AG08396 (cell line): ENCODE measurements around the gene PIGBOS1.
"Not testable (repeated sequence)": the region's sequence is repeated elsewhere in the genome, so short reads cannot be mapped to it uniquely, and the experiment has no call there.

Experiments
- DNase-seq: peaks from one replicate; pipeline ENCODE4 v3.0.0; 2012; ENCODE audit warnings: low spot score, mixed read lengths

The PIGBOS1 gene

GRCh38 chr15:55290528-55291057, 28.3 kb downstream of the PIGBOS1 start:
- DNase-seq = peak; percentile 86

DNA sequence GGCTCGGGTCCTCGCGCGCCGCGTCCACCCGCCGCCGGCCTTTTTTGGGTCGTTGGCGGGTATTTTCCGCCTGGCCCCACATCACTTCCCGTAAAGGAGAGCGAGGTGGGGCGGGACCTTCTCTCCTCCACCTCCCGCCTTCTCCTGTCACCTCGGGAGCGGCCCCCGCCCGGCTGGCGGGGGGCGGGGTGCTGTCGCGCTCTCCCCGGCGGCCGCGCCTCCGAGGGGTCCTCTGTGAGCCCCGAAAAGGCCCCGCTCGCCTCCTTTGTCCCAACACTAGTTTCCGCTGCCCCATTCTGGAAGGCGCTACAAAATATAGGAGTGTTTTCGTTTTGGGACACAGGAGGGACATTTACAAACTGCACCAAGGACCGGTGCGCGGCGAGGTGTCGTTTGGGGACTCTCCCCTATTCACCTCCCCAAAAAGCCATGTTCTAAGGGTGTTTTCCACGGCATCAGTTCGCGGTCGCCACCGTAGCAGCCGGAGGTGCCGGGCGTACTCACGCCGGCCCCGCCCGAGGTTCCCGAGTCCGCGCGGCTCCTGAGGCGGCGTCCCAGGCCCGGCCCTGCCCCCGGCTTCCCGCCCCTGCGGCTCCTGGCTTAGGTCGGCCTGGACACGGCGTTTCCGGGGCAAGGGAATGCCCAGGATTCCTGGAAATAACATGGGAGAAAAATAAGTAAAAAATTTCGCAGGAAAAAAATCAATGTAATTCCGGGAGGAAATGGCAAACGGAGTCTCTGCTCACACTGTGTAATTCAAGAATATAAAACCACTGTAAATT, 29.0 kb downstream of the PIGBOS1 start, which contains the start of gene RAB27A:
Gene RAB27A (minus strand): TSS at position 68 of the 782 bp plus-strand sequence. CDS start 54,879 bp downstream, outside the sequence.
- peak; percentile 86 for DNase-seq

GRCh38 chr15:55289011-55289745, 29.7 kb downstream of the PIGBOS1 start:
- DNase-seq = peak; percentile 64

DNA sequence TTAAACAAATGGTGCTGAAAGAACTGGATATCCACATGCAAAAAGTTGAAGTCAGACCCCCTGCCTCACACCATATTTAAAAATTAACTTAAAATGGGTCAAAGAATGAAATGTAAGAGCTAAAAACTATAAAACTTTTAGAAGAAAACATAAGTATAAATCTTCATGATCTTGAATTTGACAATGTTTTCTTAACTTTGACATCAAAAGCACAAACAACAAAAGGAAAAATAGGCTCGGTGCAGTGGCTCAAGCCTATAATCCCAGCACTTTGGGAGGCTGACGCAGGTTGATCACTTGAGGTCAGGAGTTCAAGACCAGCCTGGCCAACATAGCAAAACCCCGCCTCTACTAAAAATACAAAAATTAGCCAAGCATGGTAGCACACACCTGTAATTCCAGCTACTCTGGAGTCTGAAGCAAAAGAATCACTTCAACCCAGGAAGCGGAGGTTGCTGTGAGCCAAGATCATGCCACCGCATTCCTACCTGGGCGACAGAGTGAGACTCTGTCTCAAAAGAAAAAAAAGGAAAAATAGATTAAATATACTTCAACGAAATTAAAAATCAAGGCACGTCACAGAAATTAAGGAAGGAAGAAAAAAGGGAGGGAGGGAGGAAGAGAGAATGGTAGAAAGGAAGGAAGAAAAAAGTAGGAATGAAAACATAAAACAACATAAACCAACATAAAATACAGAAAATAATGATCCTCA, 30.8 kb downstream of the PIGBOS1 start:
- DNase-seq = no peak

GRCh38 chr15:55286442-55287189, 32.3 kb downstream of the PIGBOS1 start:
- not testable (repeated sequence) for DNase-seq

- no peak for DNase-seq
These were observed 34.5 kb downstream of the PIGBOS1 start for GRCh38 chr15:55284426-55284825.

- no peak for DNase-seq
These were observed 35.4 kb downstream of the PIGBOS1 start for GRCh38 chr15:55283379-55284147.

- peak; percentile 53 for DNase-seq
These were observed 36.6 kb downstream of the PIGBOS1 start for GRCh38 chr15:55282284-55282833.

- no peak for DNase-seq
These were observed 37.2 kb downstream of the PIGBOS1 start for GRCh38 chr15:55281517-55282228.

- DNase-seq = not testable (repeated sequence)
These were observed 38.3 kb downstream of the PIGBOS1 start for GRCh38 chr15:55280589-55280988.

DNA sequence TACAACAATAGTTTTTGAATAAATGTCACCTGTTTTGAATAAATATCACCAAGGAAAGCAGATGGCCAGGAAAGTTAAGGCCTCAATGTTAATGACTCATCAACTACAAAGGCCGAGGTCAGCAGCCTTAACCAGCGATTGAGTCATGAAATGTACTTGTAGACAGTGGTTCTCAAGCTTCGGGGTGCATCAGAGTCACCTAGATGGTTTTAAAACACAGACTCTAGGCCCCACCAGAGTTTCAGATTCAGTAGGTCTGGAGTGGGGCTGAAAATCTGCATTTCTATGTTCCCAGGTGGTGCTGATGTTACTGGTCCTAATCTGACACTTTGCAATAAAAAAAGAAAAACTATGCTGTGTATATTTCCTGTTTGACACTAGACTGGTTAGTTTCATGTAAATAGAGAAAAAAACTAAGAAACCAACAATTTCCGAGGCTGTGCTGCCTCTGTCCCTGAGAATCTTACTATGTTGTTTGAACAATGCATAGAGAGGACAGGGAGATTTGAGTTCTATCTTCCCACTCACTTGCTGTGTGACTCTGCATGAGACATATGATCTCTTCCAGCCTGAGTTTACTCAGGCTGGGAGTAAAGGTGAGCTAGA, 39.1 kb downstream of the PIGBOS1 start:
- DNase-seq = peak; percentile 51

GRCh38 chr15:55279100-55279745, 39.7 kb downstream of the PIGBOS1 start:
- no peak for DNase-seq

- no peak for DNase-seq
These were observed 41.2 kb downstream of the PIGBOS1 start for GRCh38 chr15:55277715-55278114.

GRCh38 chr15:55277116-55277564, 41.8 kb downstream of the PIGBOS1 start:
- no peak for DNase-seq

DNA sequence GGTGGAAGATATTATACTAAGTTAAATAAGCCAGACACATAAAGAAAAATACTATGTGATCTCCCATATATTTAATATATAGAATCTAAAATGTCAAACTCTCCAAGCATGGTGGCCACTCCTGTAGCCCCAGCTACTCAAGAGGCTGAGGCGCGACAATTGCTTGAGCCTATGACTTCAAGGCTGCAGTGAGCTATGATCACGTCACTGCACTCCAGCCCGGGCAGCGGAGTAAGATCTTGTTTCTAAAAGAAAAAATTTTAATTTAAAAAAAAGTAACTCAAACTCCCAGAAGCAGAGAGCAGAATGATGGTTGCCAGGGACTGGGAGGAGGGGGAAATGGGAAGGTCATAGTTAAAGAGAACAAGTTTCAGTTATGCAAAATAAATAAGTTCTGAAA, 42.6 kb downstream of the PIGBOS1 start:
- no peak for DNase-seq

- no peak for DNase-seq
These were observed 48.6 kb downstream of the PIGBOS1 start for GRCh38 chr15:55270291-55270690.

DNA sequence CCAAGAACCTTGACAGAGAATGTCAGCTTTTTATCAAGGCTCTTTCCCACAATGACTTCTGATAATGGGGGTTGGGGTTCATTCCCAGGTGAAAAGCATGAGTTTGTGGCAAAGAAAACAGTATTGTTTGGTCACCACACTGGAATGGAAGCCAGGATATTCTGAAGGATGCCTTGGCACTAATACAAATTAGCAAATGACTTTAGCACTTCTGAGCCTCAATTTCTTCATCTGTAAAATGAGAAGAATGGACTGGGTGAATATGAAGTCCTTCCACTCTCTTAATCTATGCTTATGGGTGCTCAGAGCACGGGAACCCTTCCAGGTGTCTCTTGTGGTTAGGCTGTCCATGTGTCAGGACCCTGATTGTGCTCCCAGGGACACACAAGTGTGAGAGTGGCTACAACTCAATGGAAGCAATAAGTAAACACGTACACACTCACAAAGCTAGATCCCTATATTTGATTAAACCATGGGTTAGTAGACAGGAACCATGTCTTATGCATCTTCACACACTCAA, 50.7 kb downstream of the PIGBOS1 start:
- no peak for DNase-seq

DNA sequence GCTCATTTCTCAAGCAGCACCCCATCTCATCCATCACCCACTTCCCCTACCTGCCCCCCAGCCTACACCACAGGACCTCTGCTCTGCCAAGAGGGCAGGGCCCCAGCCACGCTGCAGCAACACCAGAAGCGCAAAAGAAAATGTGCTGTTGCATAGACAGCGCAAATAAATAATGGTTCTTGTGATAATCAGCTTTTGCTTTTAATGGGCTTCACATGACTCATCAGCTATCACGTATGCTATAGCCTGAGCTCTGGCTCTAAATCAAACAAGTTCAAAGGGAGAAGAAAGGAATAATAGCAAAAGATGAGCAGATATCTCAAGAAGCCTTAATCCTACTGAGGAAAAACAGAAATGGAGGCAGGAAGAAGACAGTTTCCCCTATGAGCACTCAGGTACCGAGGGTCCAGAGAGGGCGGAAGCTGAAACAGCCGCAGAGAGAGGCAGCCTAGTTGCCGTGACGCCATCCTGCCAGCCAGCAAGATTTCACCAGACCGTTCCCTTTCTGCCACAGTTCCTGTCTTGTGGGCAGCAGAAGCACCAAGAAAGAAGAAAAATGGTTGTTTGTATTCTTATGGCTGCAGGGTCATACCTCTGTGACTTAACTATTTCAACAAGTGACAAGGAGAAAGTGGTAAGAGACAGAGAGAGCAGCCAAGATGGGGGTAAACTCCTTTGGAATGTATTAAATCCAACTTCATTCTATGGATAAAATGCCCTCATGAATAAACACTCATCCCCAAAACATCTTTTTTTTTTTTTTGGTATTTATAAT, 51.3 kb downstream of the PIGBOS1 start:
- no peak for DNase-seq
